Iris pigment epithelial cell (primary cell): Measurements from ENCODE around the gene TUBB2B.
"Not testable (repeated sequence)": the region's sequence is repeated elsewhere in the genome, so short reads cannot be mapped to it uniquely, and the experiment has no call there.

Experiments used
- DNase-seq: peaks from one replicate; pipeline ENCODE4 v3.0.0-alpha.2; 2011; ENCODE audit warnings: low read depth

The TUBB2B gene

DNA sequence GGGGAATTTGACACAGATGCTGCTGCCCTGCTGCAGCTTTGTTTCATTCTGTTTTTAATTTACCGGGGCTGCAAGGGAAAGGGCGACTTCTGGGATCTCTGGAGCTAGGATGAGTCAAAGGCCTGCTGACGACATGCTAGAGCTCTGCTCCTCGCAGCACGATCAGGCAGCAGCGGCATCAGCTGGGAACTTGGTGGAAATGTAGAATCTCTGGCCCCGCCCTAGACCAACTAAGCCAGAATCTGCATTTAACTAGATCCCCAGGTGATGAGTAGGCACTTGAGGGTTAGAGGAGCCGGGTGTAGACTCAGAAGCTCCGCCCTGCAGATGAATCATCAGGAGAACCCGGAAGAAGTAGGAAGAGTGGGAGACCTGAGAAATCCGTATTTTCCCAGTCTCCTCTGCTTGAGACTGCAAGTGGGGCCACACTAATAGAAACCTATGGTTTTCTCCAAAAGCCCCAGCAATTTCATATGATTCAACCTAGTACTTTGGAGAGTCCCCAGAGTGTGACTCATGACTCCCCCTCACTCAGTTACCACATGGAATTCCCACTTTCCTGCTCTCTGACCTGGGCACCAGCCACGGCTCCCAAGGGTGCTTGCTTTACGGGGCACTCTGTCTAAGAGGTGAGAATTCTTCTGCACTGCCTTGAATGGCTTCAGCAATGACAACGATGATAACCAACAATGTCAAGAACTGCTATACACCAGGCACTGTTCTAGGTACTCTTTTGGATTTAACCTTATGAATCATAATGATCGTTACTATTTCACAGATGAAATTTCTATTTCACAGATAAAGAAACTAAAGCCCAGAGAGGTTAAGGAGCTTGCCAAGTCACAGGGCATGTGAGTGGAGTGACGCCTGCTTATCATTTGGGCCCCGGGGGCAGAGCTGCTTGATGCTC is 18.1 kb downstream of the TUBB2B start:
- peak; percentile 97 for DNase-seq

DNA sequence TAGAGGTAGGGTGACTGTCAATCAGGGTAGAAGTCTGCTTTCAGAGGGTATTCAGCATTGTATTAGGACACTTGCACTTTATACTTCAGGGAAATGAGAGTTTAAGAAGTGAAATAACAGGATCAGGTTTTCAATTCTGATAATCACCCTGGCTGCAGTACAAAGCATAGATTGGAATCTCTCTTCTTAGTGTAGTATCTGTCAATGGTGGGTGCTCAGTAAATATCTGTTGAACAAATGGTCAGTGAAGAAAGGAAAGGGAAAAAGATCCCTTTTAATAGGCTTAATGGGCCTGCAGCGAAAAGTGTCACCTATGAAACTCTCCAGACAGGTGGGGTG is 18.7 kb downstream of the TUBB2B start:
- DNase-seq, result no peak

GRCh38 chr6:3208098-3208774 is 19.2 kb downstream of the TUBB2B start:
- DNase-seq, result peak; percentile 61

- DNase-seq, result no peak
Observed at GRCh38 chr6:3206339-3207015, 21.0 kb downstream of the TUBB2B start.

DNA sequence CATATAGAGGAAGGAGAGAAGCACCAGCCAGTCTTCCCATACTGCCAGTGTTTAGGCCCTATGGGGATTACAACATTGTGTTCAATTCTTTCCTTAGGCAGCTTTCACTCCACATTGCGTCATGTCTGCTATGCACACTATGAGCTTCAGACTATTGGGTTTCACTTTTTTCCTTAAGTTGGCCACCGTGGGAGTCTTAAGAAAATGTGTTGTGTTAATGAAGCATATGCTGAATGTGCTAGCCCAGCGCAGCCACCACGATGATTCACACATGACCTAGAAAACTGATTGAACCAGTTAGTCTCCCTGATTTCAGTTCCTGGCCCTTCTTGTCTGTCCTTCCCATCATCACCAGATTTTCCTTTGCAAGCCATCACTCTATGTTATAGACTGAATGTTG is 21.5 kb downstream of the TUBB2B start:
- peak; percentile 99 for DNase-seq

DNA sequence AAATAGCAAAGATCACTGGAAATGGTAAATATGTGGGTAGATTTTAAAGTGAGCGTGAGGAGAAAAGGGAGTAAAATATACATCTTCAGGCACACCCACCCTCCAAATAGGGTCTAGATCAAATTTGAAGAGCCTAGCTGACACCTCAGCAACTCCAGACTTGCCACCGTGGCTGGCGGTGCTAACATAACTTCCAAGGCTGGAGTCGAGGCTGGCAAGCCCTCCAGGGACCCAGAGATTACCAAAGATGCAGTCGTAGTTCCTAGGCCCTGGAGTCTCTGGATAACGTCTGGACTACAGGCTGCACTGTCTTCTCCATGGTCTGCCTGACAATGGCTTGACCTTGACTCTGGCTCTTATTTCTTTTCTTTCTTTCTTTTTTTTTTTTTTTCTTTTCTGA is 22.5 kb downstream of the TUBB2B start:
- DNase-seq, result no peak

DNA sequence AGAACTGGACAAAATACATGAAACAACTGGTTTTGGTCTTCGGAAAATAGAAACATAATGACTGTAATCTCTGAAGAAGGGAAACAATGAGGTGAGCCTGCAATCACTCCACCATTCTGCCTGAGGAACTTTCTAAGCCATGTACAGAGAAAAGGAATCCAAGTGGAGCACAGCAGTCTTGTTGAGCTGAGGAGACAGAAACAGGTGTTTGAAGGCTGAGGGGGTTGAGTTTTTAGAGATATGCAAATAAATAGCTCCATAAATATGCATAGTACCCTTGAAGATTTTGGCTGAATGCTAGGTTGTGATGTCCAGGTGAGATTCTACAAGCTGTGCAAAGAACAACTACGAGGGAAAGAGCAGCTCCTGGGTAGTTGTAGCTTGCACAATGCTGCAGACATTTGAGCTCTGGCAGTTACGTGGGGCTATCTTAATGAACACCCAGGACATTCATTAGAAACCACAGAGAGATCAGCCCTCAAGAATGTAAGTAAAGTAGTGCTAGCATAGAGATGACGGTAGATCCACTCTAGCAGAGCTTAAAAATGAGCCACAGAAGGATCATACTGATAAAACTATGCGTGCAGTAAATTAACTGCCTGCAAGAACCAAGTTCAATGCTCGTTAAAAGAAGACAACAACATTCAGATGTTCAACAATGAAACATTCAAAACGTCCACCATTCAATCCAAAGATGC is 24.3 kb downstream of the TUBB2B start:
- DNase-seq, result peak; percentile 95

DNA sequence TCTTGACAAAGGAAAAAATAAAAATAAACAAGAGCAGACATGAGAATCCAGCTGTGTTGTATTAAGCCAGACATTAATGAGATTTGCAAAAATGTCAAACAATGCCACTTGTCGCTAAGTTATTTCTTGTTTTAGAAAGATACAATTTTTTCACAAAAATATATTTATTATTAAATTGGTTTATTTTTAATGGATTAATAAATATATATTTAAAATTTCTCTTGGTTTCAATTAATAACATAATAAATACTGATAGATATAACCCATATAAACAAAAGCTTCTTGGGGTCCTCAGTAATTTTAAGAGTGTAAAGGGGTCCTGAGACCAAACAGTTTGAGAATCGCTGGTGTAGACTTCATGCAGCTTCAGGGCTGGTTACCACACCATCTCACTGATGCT is 26.1 kb downstream of the TUBB2B start:
- no peak for DNase-seq

DNA sequence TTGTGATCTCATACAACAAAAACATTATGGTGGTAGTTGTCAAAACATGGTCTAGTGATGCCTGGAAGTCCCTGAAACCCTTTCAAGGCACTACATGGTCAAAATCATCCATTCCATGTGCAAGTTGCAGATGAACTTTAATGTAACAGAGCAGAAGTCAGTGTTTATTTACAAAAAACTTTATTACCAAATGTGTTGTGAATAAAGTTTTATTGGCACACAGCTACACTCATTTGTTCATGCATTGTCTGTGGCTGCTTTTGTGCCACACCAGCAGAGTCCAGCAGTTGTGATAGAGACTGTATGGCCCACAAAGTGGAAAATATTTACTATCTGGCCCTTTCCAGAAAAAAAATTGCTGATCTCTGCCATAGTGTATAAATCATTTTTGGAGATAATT is 26.8 kb downstream of the TUBB2B start:
- DNase-seq, result no peak

DNA sequence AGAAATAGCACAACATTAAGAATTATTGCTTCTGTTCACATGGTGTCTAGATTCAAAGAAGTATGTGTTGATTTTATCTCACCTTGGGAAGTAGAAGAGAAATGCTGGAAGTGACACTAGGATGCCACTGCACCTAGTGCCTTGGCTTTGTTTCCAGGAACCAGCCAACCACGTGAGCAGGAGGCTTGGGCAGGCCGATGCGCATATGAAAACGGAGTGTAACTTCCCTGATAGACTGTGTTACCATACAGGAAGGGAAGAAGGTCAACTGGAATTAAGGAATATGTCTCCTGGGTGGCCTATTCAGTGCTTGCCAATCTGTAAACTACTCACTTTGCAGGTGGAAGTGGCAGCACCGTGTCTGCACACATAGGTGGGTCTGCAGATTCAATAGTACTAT is 28.1 kb downstream of the TUBB2B start:
- DNase-seq, result no peak

DNA sequence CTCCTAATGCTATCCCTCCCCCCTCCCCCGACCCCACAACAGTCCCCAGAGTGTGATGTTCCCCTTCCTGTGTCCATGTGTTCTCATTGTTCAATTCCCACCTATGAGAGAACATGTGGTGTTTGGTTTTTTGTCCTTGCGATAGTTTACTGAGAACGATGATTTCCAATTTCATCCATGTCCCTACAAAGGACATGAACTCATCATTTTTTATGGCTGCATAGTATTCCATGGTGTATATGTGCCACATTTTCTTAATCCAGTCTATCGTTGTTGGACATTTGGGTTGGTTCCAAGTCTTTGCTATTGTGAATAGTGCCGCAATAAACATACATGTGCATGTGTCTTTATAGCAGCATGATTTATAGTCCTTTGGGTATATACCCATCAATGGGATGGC is 29.7 kb downstream of the TUBB2B start:
- not testable (repeated sequence) for DNase-seq

GRCh38 chr6:3196770-3197169 is 30.7 kb downstream of the TUBB2B start:
- no peak for DNase-seq

DNA sequence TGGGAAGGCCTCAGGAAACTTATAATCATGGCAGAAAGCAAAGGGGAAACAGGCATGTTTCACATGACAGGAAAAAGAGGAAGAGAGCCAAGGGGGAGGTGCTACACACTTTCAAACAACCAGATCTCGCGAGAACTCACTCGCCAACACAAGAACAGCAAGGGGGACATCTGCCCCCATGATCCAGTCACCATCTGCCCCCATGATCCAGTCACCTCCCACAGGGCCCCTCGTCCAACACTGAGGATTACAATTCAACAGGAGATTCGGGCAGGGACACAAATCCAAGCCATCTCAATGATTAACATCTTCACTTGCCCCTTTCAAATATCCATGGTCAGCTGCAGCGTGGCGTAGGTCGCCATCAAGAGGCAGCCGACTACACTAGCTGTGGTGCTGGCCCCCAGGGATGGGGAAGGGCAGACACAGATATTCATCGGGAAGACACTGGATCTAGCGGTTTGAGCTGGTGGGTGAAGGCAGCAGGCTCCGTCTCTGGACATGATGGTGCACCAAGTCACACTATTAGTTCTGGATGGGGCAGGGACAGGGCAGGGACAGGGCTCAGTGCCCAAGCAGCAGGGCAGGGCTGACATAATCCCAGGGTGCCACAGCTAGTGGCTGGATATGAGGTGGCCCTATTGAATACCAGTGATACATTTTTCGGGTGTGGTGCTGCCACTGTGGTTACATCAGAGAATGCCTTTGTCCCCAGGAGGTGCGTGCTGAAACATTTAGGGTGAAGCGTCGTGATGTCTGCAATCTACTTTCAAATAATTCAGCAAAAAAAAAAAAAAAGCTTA is 31.6 kb downstream of the TUBB2B start:
- no peak for DNase-seq

GRCh38 chr6:3195420-3195694 is 32.1 kb downstream of the TUBB2B start:
- DNase-seq, result no peak

GRCh38 chr6:3194535-3195419 is 32.7 kb downstream of the TUBB2B start:
- no peak for DNase-seq

DNA sequence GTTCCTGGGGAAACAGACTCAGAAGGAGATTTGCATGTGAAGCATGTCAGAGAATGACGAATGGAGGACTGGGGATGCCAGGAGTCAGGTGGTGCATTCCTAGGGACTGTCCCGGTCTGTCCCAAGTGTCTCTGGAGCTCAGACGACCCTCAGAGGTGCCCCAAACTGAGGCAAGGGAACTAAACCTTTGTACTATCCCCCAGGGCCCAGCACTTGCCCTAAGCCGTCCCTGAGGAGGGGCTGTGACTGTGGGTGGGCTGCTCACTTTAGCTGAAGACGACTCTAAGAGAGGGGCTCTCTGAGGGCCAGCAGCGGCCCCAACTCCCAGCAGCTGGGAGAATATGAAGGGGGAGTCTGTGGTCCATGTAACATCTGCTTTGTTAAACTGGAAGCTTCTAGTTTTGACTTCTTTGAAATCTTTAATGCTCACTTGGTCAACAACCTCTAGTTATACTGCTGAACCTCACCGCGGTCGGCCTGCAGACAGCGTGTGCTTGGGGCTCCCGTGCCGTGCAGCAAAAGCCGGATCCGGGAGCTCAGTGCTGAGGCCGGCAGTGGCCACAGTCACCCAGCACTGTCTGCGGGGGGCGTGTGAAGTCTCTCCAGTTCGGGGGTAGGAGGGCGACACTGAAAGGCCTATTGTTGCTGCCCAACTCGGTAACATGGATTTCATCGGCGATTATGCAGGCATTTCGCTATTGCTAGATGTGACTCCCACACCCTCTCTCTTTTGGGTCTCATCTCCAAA is 34.2 kb downstream of the TUBB2B start:
- DNase-seq, result no peak

GRCh38 chr6:3190779-3191178 is 36.7 kb downstream of the TUBB2B start:
- no peak for DNase-seq

GRCh38 chr6:3190056-3190455 is 37.4 kb downstream of the TUBB2B start:
- no peak for DNase-seq

DNA sequence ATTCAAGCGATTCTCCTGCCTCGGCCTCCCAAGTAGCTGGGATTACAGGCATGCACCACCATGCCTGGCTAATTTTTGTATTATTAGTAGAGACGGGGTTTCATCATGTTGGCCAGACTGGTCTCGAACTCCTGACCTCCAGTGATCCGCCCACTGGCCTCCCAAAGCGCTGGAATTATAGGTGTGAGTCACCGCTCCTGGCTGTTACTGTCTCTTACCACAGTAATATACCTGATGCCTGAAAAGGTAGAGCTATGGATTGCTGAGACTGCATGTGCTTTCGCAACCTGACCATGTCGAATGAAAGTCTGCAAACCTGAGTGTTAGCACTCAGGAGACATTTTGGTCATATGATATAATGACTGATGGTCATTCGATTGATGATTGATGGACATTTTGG is 38.3 kb downstream of the TUBB2B start:
- peak; percentile 12 for DNase-seq

DNA sequence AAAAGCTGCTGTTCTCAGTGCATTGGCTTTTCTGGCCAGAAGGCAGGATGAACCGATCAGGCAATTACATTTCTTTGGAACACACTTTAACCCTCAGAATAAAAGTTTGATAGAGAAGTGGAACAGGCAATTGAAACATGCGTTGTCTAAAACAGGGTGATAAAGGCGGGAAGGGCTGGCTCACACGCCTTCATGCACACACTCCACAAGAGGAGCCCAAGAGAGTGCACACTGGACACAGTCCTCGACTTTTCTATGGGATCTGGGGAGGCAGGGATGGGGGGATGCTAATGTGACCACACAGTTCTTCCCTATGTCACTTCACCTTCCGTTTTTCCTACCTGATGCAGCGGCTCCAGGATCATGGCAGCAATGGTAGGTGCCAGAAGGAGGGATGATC is 39.2 kb downstream of the TUBB2B start:
- no peak for DNase-seq
